ENCODE results near the gene TSKS.

- no peak for TF ChIP-seq CTCF (IDR thresholded peaks at IDR 0.05 in 2 of 3, conservative IDR thresholded peaks at IDR 0.05 in 1 of 3; ENCODE audit: control insufficient read depth in 2 of 3, extremely low read depth in 1 of 3, insufficient read depth in 1 of 3, low read depth in 3 of 3, low read length in 3 of 3)
- TF ChIP-seq MAX (IDR thresholded peaks at IDR 0.05; ENCODE audit: low read depth, low read length), result no peak
- no peak for TF ChIP-seq CEBPZ (IDR thresholded peaks at IDR 0.05; ENCODE audit: low read depth, low read length)
- TF ChIP-seq CHD2 (IDR thresholded peaks at IDR 0.05; ENCODE audit: borderline replicate concordance, low read depth, low read length), result no peak
- no peak for TF ChIP-seq POLR2A (IDR thresholded peaks at IDR 0.05; ENCODE audit: low read depth, low read length)
Observed at GRCh38 chr19:49812452-49812996, 49.4 kb upstream of the TSKS start.
